ENCODE measurements around the gene ZNF160.
"Not testable (repeated sequence)": the region's sequence is repeated elsewhere in the genome, so short reads cannot be mapped to it uniquely, and the experiment has no call there.

The ZNF160 gene

DNA sequence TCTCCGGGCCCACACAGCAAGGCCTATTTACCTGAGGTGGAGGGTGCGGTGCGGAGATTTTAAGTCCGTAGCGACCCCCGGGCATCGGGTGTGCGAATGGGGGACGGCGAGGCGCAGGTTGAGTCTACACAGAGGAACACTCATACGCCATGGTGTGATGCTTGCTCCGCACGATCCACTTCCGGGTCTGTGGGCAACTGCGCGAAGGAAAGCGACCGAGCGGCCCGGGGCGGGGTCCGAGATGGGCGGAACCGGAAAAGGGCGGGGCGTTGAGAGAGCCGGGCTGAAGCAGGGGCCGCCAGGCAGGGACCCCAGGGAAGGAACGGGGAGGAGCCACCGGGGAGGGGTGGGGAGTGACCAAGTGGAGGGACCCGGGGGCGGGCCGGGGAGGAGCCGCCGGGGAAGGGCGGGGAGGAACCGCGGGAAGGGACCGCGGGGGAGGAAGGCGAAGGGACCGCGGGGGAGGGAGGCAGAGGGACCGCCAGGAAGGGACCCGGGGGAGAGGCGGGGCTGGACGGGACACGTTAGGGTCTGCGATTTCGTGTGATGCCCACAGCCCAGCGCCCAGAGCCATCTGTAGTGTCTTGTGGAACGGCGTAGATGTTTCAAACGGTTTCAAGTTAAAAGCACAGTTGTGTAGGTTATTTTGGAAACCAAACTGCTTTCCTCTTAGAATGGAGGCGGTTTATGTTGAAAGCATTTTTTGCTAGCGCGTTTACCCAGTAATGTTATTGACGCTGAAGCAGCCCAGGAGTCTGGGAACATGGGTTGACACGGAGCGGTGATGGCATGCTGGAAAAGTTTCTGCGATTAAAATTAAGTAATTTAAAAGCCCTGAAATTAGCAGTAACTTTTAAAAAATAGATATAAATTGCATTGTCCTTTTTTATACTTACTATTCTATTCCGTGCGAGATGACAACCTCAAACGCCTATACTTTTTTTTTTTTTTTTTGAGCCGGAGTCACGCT is at the start of gene ZNF160:
TSS of gene ZNF160 (minus strand) at position 189 of the 970 bp plus-strand sequence. CDS start 17,146 bp downstream, outside the sequence.
- DNase-seq (ENCODE audit: low spot score) = peak; percentile 92

DNA sequence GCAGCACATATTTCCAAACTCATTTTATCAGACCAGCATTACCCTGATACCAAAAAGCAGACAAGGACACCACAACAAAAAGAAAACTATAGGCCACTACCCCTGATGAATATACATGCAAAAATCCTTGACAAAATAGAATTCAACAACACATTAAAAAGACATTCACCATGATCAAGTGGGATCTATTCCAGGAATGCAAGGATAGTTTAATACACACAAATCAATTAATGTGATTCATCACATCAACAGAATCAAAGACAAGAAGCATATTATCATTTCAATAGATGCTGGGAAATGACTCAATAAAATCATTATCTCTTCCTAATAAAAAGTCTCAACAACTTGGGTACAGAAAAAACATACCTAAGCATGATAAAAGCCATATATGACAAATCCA is 44.4 kb upstream of the ZNF160 start:
- no peak for DNase-seq (ENCODE audit: low spot score)

DNA sequence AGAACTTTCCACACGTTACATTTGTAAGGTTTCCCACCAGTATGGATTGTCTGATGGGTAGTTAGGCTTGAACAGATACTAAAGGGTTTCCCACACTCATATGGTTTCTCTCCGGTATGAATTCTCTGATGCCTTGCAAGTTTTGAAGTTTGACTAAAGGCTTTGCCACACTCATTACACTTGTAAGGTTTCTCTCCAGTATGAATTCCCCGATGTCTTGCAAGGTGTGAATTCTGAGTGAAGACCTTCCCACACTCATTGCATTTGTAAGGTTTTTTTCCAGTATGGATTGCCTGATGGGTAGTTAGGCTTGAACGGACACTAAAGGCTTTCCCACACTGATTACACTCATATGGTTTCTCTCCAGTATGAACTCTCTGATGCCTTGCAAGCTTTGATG is 37.1 kb upstream of the ZNF160 start:
- no peak for DNase-seq (ENCODE audit: low spot score)

DNA sequence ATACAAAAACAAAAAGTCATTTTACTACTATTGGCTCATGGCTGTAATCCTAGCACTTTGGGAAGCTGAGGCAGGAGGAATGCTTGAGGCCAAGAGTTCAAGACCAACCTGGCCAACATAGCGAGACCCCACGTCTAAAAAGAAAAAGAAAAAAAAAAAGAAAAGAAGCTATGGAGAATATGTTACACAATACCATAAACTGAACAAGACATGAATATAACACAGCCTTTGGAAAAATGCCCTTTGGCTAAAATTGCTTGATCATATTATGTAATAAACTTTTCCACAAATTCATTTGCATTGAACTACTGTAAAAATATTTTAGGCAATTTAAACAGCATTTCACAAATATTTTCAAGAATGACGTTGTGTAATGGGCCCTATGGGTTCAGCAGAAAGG is 33.2 kb upstream of the ZNF160 start:
- DNase-seq (ENCODE audit: low spot score) = no peak

DNA sequence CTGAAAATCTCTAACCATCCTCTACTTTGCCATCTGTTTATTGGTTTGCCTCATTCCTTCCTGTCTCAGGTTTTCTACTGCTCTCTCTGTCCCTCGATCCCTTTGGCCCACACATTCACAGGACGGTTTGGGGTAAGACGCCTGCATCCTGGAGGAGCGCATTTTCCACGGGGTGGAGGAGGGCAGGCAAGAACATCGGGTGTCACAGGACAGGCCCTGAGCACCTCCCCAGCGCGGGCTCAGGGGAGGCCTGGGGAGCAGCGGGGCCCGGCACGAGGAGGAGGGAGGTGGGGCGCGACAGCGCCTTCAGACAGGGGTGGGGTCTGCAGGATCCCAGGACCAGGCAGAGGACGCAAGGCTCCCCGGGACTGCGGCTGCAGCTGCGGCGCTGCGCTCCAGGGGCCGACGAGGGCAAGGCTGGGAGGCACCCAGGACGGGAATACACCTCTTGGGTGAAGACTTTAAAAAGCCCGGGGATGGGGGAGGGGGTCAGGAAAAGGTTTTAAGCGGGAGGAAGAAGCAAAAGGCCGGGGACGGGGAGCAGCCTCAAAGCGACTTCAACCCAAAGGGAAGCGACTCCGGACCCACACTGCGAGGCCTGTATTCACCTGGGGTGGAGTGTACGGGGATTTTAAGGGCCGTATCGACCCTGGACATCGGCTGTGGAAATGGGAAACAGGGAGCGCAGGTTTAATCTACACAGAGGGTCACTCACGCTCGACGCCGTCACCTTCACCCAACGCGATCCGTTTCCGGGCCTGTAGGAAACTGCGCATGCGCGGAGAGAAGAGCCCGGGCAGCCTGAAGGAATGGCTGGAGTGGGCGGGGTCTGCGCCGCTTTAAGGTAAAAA is 29.1 kb upstream of the ZNF160 start, which contains the start of gene ZNF415:
TSS of gene ZNF415 (minus strand) at position 770 of the 851 bp plus-strand sequence. CDS start 10,234 bp downstream, outside the sequence.
- DNase-seq (ENCODE audit: low spot score) = no peak

DNA sequence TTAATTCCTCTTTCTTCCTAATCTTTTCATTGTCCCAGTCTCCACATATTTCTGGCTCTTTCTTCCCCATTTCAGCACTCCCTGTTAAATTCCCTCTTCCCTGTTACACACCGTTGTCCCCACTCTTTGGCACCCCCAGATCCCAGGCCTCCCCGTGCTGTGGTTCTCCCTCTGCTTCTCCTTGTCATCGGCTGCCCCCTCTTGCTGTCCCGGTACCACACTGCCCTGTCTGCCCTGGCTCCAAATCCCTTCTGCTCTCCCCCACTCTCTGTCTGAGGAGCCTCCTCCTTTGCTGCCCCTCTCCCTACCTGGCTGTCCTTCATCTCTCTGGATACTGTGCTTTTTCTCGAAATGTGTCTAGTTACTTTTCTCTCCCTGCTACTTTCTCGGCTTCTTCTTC is 28.5 kb upstream of the ZNF160 start:
- no peak for DNase-seq (ENCODE audit: low spot score)

DNA sequence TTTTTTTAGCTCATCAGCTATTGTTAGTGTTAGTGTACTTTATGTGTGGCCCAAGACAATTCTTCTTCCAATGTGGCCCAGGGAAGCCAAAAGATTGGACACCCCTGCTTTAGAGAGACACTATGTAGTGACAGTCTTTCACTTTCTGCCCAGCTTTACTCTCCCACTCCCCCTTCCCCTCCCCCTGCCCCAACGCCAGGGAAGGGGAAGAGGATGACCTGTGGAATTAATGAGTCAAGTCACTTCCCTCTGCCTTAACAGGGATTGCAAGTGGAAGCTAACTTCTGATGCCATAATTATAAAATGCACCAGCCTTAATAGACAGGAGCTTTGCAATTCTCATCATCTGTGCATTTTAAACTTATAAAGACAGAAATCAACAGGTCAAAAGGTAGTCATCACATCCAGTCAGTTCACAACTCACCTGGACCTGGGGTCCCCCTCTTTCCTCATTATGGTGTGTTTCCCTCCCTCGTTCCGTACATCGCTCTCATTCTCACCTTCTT is 27.9 kb upstream of the ZNF160 start:
- DNase-seq (ENCODE audit: low spot score) = no peak

DNA sequence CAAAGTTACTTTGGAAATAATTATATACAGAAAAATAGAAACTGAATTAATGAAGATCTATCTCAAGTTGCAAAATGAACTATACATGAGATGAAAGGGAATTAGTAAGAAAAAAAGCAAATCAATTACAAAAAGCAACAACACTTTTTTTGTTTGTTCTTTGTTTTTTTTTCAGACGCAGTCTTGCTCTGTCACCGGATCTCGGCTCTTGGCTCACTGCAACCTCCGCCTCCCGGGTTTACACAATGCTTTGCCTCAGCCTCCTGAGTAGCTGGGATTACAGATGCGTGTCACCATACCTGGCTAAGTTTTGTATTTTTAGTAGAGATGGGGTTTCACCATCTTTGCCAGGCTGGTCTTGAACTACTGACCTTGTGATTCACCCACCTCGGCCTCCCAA is 27.3 kb upstream of the ZNF160 start:
- DNase-seq (ENCODE audit: low spot score) = no peak

DNA sequence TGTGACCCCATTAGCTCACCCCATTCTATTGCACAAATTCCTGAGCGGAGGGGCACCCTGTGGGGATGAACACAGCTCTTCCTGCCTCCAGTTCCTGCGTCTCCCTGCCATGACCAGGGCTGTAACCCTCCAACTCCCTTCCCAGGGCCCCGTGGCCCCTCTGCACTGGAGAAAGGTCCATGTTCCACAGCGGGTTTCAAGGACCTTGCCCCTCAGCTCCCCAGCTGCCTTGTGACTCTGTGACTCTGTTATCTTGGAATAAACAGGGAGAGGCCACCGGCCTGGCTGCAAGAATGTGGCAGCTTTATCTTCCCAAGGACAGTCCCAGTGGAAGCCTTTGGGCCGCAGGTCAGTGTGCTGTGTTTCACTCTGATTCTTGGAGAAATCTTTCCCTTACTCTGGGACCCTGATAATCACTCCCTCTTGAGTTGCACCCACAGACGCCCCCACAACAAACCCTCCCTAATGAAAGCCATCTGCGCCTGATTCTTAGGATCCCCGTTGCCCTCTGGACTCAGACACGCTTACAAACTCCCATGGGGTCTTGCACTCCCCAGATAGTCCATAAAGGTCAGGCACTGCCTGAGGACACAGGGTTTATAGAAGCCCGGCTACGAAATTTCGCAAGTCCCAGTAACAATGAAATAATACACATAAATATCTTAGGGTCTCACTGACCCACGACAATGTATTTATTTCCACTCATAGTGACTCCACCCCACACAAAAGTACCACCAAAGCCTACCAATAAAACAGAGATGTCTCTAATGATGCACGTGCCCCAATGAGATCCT is 23.7 kb upstream of the ZNF160 start:
- DNase-seq (ENCODE audit: low spot score) = not testable (repeated sequence)

DNA sequence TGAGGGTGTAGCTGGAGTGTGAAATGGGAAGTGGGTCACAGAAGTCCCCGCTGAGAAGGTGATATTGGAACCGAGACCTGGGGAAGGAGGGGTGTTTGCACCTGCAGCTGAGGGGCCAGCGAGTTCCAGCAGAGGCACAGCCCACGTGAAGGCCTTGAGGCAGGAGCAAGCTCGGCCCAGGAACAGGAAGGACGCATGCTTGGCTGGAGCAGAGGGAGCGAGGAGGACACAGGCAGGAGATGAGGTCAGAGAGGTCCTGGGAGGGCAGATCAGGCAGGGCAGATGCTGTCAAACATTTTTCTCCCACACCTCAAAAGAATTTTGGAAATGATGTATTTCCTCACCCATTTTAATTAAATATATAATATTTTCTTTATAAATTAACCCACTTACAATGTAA is 20.2 kb upstream of the ZNF160 start:
- no peak for DNase-seq (ENCODE audit: low spot score)

DNA sequence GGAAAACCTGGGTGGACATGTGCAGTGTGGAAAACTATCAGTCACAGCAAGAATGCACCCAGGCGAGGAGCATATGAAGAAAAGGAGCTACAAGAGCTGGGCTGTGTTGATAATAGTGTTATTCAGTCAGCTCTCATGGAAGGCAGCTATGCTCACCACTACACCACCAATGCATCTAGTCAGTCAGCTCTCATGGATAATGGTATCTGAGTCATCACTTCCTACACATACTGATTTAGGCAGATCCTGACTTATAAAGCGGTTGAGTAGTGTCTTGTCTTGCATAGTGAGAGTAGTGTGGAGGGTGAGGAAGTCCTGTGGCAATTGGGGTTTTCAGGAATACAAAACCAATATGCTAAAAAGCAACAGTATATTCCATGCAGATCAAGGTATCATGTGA is 9.1 kb upstream of the ZNF160 start:
- DNase-seq (ENCODE audit: low spot score) = no peak

DNA sequence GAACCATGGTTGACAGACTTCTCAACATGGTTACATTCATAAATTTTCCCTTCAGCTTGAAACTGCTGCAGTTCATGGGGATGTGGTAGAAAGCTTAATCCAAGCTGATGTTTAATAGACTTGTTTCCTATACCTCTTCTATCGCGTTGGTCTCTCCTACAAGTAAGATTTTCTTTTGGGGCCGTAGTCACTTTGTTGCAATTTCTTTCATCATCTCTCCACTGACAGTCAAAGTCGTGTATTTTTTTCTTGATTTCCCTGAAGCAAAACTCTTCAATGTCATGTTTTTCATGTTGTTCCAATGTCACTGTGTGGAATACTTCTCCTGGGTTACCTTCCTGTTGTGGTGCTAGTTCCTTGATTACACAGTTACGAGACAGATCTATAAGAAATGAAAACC is 6.3 kb upstream of the ZNF160 start:
- DNase-seq (ENCODE audit: low spot score) = no peak

DNA sequence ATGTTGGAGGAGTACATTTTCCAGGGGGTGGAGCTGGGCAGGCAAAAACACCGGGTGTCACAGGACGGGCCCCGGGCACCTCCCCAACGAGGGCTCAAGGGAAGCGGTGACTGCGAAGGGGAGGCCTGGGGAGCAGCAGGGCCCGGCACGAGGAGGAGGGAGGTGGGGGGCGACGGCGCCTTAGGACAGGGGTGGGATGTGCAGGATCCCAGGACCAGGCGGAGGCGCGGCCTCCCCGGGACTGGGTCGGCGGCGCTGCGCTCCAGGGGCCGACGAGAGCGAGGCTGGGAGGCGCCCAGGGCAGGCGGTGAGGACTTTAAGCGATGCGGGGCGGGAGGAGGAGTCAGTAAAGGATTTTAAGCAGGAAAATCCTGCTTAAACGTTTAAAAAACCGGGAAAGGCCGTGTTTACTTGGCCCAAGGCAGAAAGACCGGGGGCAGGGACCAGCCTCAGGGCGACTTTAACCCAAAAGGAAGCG is 427 bp downstream of the ZNF160 start:
- DNase-seq (ENCODE audit: low spot score) = no peak

DNA sequence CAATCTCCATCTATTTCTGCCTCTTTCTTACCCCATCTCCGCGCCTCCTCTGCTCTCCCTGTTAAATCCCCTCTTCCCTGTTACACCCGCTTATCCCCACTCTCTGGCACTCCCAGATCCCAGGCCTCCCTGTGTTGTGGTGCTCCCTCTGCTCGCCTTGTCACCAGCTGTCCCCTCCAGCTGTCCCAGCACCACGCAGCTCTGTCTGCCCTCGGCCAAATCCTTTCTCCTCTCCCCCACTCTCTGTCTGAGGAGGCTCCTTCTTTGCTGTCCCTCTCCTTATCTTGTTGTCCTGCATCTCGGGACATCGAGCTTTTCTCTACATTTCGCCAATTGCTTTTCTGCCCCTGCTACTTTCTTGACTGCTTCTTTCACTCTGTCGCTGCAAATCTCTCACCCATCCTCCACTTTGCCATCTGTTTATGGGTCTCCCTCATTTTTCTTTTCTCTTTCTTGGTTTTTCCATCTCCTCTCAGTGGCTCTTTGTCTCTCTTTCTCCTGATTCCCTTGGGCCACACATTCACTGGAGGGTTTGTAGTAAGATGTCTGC is 941 bp downstream of the ZNF160 start:
- DNase-seq (ENCODE audit: low spot score) = peak; percentile 23

DNA sequence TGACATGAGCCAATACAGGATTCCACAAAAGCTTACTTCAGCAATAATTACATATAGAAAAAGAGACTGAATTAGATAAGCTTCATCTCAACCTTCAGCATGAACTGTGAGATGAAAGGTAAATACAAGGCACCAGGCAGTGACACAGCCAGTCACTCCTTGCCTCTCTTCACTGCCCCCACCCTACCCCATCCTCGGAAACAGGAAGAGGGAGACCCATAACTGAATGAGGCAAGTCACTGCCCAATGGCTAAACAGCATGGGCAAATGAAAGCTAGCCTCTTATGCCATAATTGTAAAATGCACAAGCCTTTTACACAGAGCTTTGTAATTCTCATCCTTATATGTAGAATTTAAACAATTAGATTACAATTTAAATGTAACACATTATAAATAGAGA is 1.7 kb downstream of the ZNF160 start:
- no peak for DNase-seq (ENCODE audit: low spot score)

DNA sequence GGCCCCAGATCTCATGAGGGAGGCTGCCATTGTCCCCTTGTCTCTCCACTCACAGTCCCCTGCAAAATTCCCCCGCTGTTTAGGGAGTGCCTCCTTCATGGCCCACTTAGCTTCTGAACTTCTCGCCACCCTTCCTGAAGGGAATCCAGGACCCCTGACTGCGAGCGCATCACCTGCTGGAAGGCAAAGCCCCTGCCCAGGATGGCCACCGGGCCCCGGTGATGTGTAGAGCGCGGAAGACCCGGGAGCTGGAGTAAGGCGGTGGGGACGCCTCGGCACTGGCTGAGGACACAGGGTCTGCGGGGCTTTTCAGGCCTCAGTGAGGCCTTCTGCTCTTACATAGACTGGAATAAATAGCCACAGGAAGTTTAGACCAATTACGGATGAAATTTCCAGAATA is 4.7 kb downstream of the ZNF160 start:
- not testable (repeated sequence) for DNase-seq (ENCODE audit: low spot score)

DNA sequence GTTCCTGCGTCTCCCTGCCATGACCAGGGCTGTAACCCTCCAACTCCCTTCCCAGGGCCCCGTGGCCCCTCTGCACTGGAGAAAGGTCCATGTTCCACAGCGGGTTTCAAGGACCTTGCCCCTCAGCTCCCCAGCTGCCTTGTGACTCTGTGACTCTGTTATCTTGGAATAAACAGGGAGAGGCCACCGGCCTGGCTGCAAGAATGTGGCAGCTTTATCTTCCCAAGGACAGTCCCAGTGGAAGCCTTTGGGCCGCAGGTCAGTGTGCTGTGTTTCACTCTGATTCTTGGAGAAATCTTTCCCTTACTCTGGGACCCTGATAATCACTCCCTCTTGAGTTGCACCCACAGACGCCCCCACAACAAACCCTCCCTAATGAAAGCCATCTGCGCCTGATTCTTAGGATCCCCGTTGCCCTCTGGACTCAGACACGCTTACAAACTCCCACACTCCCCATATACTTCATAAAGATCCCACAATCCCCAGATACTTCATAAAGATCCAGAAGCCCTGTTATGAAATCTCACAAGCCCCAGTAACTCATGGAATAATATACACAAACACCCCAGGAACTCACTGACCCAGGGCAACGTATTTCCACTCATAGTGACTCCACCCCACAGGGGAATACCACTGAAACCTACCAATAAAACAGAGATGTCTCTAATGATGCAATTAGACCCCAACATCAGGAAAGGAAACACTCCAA is 6.1 kb downstream of the ZNF160 start:
- not testable (repeated sequence) for DNase-seq (ENCODE audit: low spot score)

DNA sequence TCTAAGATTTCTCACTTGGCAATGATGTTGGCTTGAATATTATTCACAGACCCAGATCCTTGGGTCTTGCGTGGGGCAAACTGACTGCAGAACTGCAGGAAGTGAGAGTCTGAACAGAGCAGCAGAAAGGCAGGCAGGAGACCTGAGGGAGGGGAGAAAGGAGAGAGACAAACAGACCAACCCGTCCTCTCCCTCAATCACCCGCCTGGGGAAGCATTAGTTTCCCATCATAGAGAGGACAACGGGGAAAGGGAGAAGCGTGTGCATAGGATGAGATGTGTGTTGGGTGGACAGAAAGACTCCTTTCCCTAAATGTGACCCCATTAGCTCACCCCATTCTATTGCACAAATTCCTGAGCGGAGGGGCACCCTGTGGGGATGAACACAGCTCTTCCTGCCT is 6.6 kb downstream of the ZNF160 start:
- not testable (repeated sequence) for DNase-seq (ENCODE audit: low spot score)

DNA sequence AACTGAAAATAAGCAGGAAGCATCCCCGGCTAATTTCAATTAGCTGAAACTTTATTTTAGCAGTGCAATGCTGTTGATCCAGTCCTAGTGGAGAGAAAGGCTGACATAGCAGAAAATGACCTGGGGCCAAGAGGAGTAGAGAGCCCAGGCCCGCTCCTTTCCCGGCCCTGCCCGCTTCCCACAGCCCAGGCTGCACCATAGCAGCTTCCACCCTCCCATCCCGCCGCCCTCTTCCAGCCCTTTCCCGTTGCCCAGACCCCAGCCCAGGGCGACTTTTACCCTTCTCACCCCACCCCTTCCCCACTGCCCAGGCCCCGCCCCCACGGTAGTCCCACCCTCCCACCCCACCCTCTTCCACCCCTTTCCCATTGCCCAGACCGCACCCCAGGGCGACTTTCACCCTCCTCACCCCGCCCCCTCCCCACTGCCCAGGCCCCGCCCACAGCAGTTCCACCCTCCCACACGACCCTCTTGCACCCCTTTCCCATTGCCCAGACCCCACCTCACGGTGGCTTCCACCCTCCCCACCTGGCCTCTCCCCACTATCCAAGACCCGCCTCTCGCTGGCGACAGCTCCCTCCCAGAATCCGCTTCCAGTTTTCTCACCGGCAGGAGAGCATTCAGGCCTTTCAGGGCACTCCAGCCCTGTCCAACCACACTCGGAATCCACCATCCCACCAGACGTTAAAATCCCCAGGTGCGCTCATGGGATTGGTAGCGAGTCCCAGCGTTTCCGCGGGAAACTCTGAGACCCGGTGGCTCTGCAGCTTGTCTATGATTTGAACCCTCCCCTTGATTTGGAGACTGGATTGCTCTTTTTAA is 8.3 kb downstream of the ZNF160 start:
- DNase-seq (ENCODE audit: low spot score) = no peak

DNA sequence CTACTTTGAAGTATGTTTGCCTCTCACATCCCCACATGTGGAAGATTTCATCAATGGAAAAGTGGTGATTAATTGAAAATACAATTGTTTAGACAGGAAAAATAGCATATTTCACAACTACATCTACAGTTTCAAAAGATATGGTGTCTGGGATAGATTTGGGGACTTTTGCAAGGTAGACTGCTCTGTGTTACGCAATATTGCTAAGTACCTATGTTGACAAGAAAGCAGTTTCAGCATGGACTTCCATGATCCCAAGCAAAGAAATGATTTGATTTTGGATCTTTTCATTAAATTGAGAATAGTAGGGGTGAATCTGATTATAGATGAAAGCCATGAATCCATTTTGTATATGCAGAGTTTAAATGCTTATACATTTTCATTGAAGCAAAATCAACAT is 10.5 kb downstream of the ZNF160 start:
- no peak for DNase-seq (ENCODE audit: low spot score)

All from kidney capillary endothelial cell (primary cell).